GM12891 (cell line): Measurements from ENCODE around the gene KREMEN1.

Source experiments
- PAX5 ChIP-seq: IDR thresholded peaks from 2 replicates; pipeline ENCODE4 v1.6.1; 2011; ENCODE audit warnings: low read length, moderate library complexity, mild to moderate bottlenecking; ENCODE audit not compliant: insufficient read depth, severe bottlenecking
- POLR2A ChIP-seq: IDR thresholded peaks from 2 replicates; pipeline ENCODE4 v1.6.1; 2011; ENCODE audit warnings: low read depth, low read length, control low read depth
- POLR2AphosphoS5 ChIP-seq: IDR thresholded peaks from 2 replicates; pipeline ENCODE4 v1.6.1; 2011; ENCODE audit warnings: low read depth, low read length, control low read depth
- SPI1 ChIP-seq: IDR thresholded peaks from 2 replicates; pipeline ENCODE4 v1.6.1; 2011; ENCODE audit warnings: low read depth, low read length, control low read depth
- TAF1 ChIP-seq: IDR thresholded peaks from 2 replicates; pipeline ENCODE4 v1.6.1; 2011; ENCODE audit warnings: low read depth, low read length, control low read depth

DNA sequence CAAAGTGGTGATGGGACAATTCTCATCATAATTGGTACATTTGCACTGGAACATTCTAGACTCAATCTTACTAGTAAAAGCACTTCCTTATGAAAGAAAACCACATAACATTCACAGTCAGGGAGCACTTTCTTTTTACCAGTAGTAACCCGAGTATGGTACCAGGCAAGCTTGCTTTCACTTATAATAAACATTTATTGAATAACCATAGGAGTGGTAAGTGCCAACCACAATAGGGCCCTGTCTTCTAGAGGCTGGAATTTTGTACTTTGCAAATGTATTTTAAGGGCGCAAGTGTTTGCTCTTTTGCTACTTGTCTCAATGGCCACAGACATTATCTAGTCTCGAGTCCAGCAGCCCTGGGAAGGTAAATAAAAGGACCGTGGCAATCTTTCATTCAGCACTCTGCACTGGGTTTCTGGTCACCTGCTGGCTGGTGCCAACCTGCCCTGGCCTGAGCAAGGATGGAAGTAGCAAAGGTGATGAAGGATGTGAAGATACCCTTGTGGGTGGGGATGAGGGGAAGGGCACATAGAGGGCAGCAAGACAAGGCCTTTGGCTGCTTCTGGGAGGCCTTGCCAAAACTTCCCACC, 35.4 kb upstream of the KREMEN1 start:
- TF ChIP-seq POLR2A: no peak
- no peak for TF ChIP-seq TAF1
- TF ChIP-seq POLR2AphosphoS5: no peak
- TF ChIP-seq SPI1: no peak
- no peak for TF ChIP-seq PAX5
